PC-3 (cell line): ENCODE data around the gene SH3TC1. TPM values are rescaled to one million over a fixed set of nuclear protein-coding genes. Genes with fewer than 3 reads are reported as not detected.

Experiments used
- ATAC-seq: fragments of 200-7000 bp; cut with Tn5 transposase; 2 replicates; pipeline ENCODE4 v1.9.1; 2020; ENCODE audit warnings: mild to moderate bottlenecking, moderate library complexity
- BruUV-seq: library from RNA; stranded (reverse); fragments of 400-500 nt; replicated peaks from 2 replicates; lab custom pipeline; 2021; lab: Mats Ljungman, UMichigan
- CTCF ChIA-PET: fragments of 300-600 bp; sonication (Branson Sonifier 250); formaldehyde crosslinking; loops from one replicate; lab custom pipeline; 2022; ENCODE audit warnings: antibody characterized with exemption; lab: Charles Lee
- POLR2A ChIA-PET: fragments of 300-600 bp; sonication (Branson Sonifier 250); formaldehyde crosslinking; loops from one replicate; lab custom pipeline; 2022; ENCODE audit warnings: antibody characterized with exemption; ENCODE audit not compliant: unreplicated experiment; lab: Charles Lee
- DNase-seq: peaks from one replicate; pipeline ENCODE4 v3.0.0-alpha.2; 2015
- H2AFZ ChIP-seq: fragments of 300-600 bp; sonication (generic); 2 replicates; pipeline ENCODE4 v1.6.0; 2016; ENCODE audit warnings: antibody characterized with exemption, low read length
- H3F3A ChIP-seq: fragments of 300-600 bp; sonication (generic); one replicate; pipeline ENCODE4 v1.6.0; 2017; ENCODE audit warnings: antibody characterized with exemption, low read length, control low read depth, mild to moderate bottlenecking; ENCODE audit not compliant: unreplicated experiment
- H3K27ac ChIP-seq: fragments of 300-600 bp; sonication (generic); 2 replicates; pipeline ENCODE4 v1.5.1; 2016; ENCODE audit warnings: mild to moderate bottlenecking, low read length
- H3K27me3 ChIP-seq: fragments of 300-600 bp; sonication (generic); 2 replicates; pipeline ENCODE4 v1.6.1; 2016; ENCODE audit warnings: low read length, mixed read lengths
- H3K36me3 ChIP-seq: fragments of 300-600 bp; sonication (generic); 2 replicates; pipeline ENCODE4 v1.6.1; 2016; ENCODE audit warnings: low read depth, mixed run types, low read length, mixed read lengths
- H3K4me1 ChIP-seq: fragments of 300-600 bp; sonication (generic); 2 replicates; pipeline ENCODE4 v1.5.1; 2016; ENCODE audit warnings: low read length; ENCODE audit not compliant: insufficient read depth
- H3K4me2 ChIP-seq: fragments of 300-600 bp; sonication (generic); 2 replicates; pipeline ENCODE4 v1.6.0; 2016; ENCODE audit warnings: low read length
- H3K4me3 ChIP-seq: fragments of 300-600 bp; sonication (generic); 2 replicates; pipeline ENCODE4 v1.5.1; 2016; ENCODE audit warnings: mild to moderate bottlenecking, low read length, mixed read lengths
- H3K79me2 ChIP-seq: fragments of 300-600 bp; sonication (generic); 2 replicates; pipeline ENCODE4 v1.6.1; 2017; ENCODE audit warnings: low read length, mixed read lengths
- H3K9ac ChIP-seq: fragments of 300-600 bp; sonication (generic); 2 replicates; pipeline ENCODE4 v1.6.0; 2016; ENCODE audit warnings: mild to moderate bottlenecking, low read length
- H3K9me2 ChIP-seq: fragments of 300-600 bp; sonication (generic); replicated peaks from 2 replicates; pipeline ENCODE4 v1.6.1; 2016; ENCODE audit warnings: mixed run types, low read length, mixed read lengths
- H3K9me3 ChIP-seq: fragments of 300-600 bp; sonication (generic); 2 replicates; pipeline ENCODE4 v1.6.1; 2016; ENCODE audit warnings: low read length, mixed read lengths
- H4K20me1 ChIP-seq: fragments of 300-600 bp; sonication (generic); 2 replicates; pipeline ENCODE4 v1.6.1; 2016; ENCODE audit warnings: low read length, mixed read lengths
- CTCF ChIP-seq: fragments of 300-600 bp; sonication (generic); conservative IDR thresholded peaks from 2 replicates; pipeline ENCODE4 v1.5.1; 2017; ENCODE audit warnings: antibody characterized with exemption, low read depth, mild to moderate bottlenecking, low read length
- EZH2 ChIP-seq: fragments of 300-600 bp; sonication (generic); IDR thresholded peaks from one replicate; pipeline ENCODE4 v1.6.1; 2017; ENCODE audit warnings: antibody characterized with exemption, mild to moderate bottlenecking, low read length; ENCODE audit not compliant: unreplicated experiment
- EZH2phosphoT487 ChIP-seq: fragments of 300-600 bp; sonication (generic); IDR thresholded peaks from 2 replicates; pipeline ENCODE4 v1.6.1; 2018; ENCODE audit warnings: mild to moderate bottlenecking, antibody characterized with exemption, low read length, borderline replicate concordance
- intact Hi-C: fragments of 100-400 bp; cut with micrococcal nuclease; formaldehyde crosslinking; loops from 2 replicates; pipeline ENCODE4 v1.9.0; 2023
- total RNA-seq: library from RNA; depleted of rRNA; stranded (reverse); fragments of >200 nt; gene quantifications from 2 replicates; pipeline ENCODE4 v1.2.3, GENCODE V29; 2014

Gene SH3TC1
- total RNA-seq, 1 experiment from 2014 or later = 23.1 TPM

DNA sequence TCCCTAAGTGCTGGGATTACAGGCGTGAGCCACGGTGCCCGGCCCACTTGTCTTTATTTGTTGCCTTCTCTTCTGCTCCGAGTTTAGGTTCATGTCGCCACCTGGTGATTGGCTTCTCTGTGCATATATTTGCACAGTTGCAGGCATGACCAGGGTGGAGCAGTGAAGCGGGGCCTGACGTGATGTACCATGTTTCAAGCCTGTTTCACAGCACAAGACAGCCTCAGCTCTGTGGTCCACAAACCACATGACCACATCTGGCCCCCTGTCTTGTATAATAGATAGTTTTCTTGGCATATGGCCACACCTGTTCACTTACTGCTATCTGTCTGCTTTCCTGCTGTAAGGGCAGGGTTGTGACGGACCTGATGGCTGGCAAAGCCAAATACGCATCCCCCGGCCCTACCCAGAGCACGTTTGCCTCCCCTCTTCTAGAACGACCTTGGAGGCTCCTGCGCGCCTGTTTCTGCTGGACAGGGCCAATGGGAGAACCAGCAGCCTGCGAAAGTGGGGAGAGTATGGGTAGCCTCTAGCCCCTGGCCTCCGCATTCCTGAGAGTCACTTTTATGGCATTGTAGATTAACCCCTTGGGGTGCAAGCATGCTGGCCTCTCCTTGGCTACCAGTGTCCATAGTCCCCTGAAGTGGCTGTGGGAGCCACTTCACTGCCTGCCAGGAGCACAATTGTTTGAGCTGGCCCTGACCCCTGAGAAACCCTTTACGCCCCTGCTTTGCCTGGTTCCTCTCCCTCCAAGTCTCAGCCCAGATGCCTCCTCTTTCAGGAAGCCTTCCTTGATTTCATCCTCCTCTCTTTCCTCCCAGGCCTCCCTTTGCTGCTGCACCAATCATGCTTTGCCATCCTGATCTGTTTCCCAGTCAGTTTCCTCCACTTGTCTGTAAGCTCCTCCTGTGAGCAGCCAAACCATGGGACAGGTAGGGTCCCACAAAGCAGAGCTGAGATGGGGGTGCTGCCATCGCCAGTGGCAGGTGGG is 6.0 kb upstream of the SH3TC1 start:
- CTCF ChIA-PET = interaction anchor here (2.0 to 2.7 kb wide), 1 partner anchor 16 kb away, joined by 18 to 21 read pairs; no protein-coding TSS in a partner anchor
- Histone ChIP-seq H3F3A (no peaks in the 10 kb centered on the region), H3K9me3 (no peaks in the 10 kb centered on the region), H3K36me3 (no peaks in the 10 kb centered on the region), H3K4me3 (no peak overlapping the region), H3K9me2 (no peaks in the 10 kb centered on the region), H3K27ac (no peak overlapping the region), H3K27me3 (no peaks in the 10 kb centered on the region), H2AFZ (no peak overlapping the region), H3K9ac (no peak overlapping the region), H4K20me1 (no peaks in the 10 kb centered on the region), H3K4me2 (no peak overlapping the region), H3K4me1 (peaks cover 27% of the 10 kb centered on the region), H3K79me2 (no peaks in the 10 kb centered on the region)
- POLR2A ChIA-PET = no interaction called here
- TF ChIP-seq EZH2phosphoT487 (no peak), CTCF (peak; percentile 54), EZH2 (no peak)
- DNase-seq (peak; percentile 69), ATAC-seq (peak; percentile 65)
- BruUV-seq = no TSS peak
- intact Hi-C loops = loop anchor here (1.0 kb wide), 1 partner anchor 16 kb away; no protein-coding TSS in a partner anchor

DNA sequence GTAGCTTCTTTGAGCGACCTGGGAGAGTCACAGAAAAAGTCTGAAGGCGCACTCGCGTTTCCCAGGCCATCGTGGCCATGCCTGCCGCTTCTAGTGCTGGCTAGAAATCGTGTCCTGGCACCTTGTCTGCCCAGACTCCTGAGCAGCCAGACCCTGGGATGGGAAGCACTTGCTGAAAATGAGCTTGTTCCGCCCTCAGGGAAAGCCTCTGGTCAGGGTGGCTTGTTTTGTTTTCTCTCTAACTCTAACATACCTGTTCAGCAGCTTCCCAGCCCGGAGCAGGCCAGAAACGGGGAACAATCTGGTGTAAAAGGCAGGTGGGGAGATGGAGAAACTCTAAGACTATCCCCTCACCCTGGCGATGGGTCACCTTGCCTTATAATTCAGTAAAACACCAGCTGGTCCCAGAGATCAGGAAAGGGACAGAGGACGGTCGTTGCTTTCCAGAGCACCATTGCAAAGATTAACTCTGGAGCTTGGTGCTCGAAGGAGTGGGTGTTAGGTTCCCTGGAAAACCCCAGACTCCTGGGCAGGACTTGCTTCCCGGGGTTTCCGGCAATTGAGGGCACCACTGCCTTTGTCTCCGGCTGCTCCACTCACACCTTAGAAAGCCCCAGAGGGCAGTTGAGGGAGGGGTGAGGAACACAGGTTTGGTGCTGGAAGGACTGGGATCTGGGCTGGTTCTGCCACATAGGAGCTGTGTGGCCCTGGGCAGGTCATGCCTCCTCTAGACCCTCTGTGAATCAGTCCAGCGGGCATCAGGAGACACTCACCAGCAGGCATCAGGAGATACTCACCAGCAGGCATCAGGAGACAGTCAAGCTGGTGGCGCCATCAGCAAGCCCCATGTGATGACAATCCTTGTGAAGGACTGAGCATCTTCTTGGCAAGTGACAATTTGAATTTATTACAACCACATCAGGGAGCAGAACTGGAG is 4.5 kb upstream of the SH3TC1 start:
- ChIA-PET CTCF (interaction anchor here (2.7 kb wide), 1 partner anchor 18 kb away, joined by 21 read pairs; no protein-coding TSS in a partner anchor), POLR2A (no interaction called here)
- H3K4me2 ChIP-seq = no peak overlapping the region

More for the DNA sequence above, 4.5 kb upstream of the SH3TC1 start:
- no peak overlapping the region for H3K4me3 ChIP-seq
- no peaks in the 10 kb centered on the region for H3K9me3 ChIP-seq
- no peak overlapping the region for H2AFZ ChIP-seq
- ATAC-seq (no peak), DNase-seq (no peak)
- no peaks in the 10 kb centered on the region for H3K36me3 ChIP-seq
- H3K79me2 ChIP-seq = 0 out of 2 replicates have a peak, but pooled peaks cover 4% of the 10 kb centered on the region
- H3K9me2 ChIP-seq = no peaks in the 10 kb centered on the region
- peaks cover 22% of the 10 kb centered on the region for H3K4me1 ChIP-seq
- BruUV-seq = no TSS peak
- no peaks in the 10 kb centered on the region for H3F3A ChIP-seq
- H3K27me3 ChIP-seq = no peaks in the 10 kb centered on the region
- H3K27ac ChIP-seq = no peak overlapping the region
- intact Hi-C loops = no loop called here
- H4K20me1 ChIP-seq = no peaks in the 10 kb centered on the region
- no peak overlapping the region for H3K9ac ChIP-seq
- TF ChIP-seq EZH2 = no peak
- no peak for TF ChIP-seq CTCF
- TF ChIP-seq EZH2phosphoT487 = no peak
